ENCODE results near the gene CDK5RAP1.

GRCh38 chr20:33434434-33434833 is 33.1 kb upstream of the CDK5RAP1 start:
- TF ChIP-seq, protein P1, sequence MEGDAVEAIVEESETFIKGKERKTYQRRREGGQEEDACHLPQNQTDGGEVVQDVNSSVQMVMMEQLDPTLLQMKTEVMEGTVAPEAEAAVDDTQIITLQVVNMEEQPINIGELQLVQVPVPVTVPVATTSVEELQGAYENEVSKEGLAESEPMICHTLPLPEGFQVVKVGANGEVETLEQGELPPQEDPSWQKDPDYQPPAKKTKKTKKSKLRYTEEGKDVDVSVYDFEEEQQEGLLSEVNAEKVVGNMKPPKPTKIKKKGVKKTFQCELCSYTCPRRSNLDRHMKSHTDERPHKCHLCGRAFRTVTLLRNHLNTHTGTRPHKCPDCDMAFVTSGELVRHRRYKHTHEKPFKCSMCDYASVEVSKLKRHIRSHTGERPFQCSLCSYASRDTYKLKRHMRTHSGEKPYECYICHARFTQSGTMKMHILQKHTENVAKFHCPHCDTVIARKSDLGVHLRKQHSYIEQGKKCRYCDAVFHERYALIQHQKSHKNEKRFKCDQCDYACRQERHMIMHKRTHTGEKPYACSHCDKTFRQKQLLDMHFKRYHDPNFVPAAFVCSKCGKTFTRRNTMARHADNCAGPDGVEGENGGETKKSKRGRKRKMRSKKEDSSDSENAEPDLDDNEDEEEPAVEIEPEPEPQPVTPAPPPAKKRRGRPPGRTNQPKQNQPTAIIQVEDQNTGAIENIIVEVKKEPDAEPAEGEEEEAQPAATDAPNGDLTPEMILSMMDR (IDR thresholded peaks at IDR 0.05) = no peak
- TF ChIP-seq POLR2A (IDR thresholded peaks at IDR 0.05) = no peak

Data from adrenal gland (tissue), 5 donors.